ENCODE results near the gene STAT5A. TPM values are rescaled to one million over a fixed set of nuclear protein-coding genes. Genes with fewer than 3 reads are reported as not detected.
A peak's percentile ranks its signal among the peaks of the same experiment; 100 is the strongest.

Gene STAT5A
- total and polyA plus RNA-seq, 7 donors, result 8.1 to 31.5 (median 17.3) TPM

GRCh38 chr17:42347606-42348005 is 59.3 kb downstream of the STAT5A start:
- WGBS, 3 donors, result 68 to 87% (median 68%) methylated on average over 3 of the region's 3 CpGs
- no peak for DNase-seq
- Histone ChIP-seq H3K27ac (peak overlapping the region; percentile 57), H3K4me1 (peaks cover 29% of the 10 kb centered on the region), H3K4me3 (no peak overlapping the region), H3K9me3 (no peaks in the 10 kb centered on the region), H3K27me3 (ENCODE audit: insufficient read depth in 3 of 3, low read length in 2 of 3) (no peaks in the 10 kb centered on the region), H3K36me3 (ENCODE audit: insufficient read depth in 1 of 2, low read depth in 1 of 2) (peaks cover 7 to 42% of the 10 kb centered on the region in 2 donors)
- intact Hi-C loops (cut with DNase I), result no loop called here
- ATAC-seq, result peak; percentile 22 to 56 (median 40)
- no peak for TF ChIP-seq CTCF (IDR thresholded peaks at IDR 0.05)

- no peaks in the 10 kb centered on the region for H3K9me3 ChIP-seq
- intact Hi-C loops (cut with DNase I), result no loop called here
- H3K27me3 ChIP-seq (ENCODE audit: insufficient read depth in 3 of 3, low read length in 2 of 3), result no peaks in the 10 kb centered on the region
- no peak for TF ChIP-seq CTCF (IDR thresholded peaks at IDR 0.05)
- no peak overlapping the region for H3K27ac ChIP-seq
- 95 to 97% (median 96%) methylated on average over 3 of the region's 3 CpGs for WGBS, 3 donors
- DNase-seq (no peak), ATAC-seq (no peak)
- no peak overlapping the region for H3K4me3 ChIP-seq
- H3K36me3 ChIP-seq (ENCODE audit: insufficient read depth in 1 of 2, low read depth in 1 of 2), result peaks cover 6 to 37% of the 10 kb centered on the region in 2 donors
- H3K4me1 ChIP-seq, result peaks cover 29% of the 10 kb centered on the region
Observed at GRCh38 chr17:42348104-42348503, 59.8 kb downstream of the STAT5A start.

- DNase-seq, result no peak
- no peak for TF ChIP-seq CTCF (IDR thresholded peaks at IDR 0.05)
- Histone ChIP-seq H3K4me3 (no peak overlapping the region), H3K27me3 (ENCODE audit: insufficient read depth in 3 of 3, low read length in 2 of 3) (no peaks in the 10 kb centered on the region), H3K27ac (no peak overlapping the region), H3K9me3 (no peaks in the 10 kb centered on the region), H3K4me1 (peaks cover 36% of the 10 kb centered on the region), H3K36me3 (ENCODE audit: insufficient read depth in 1 of 2, low read depth in 1 of 2) (no peaks in the 10 kb centered on the region)
- ATAC-seq, result no peak
- 63 to 67% (median 66%) methylated on average over 3 of the region's 3 CpGs for WGBS, 3 donors
- intact Hi-C loops (cut with DNase I), result no loop called here
Observed at GRCh38 chr17:42354956-42355843, 66.9 kb downstream of the STAT5A start.

- 68 to 87% (median 86%) methylated on average over 1 of the region's 1 CpG for WGBS, 3 donors
- Histone ChIP-seq H3K4me3 (no peak overlapping the region), H3K27ac (no peak overlapping the region), H3K36me3 (ENCODE audit: insufficient read depth in 1 of 2, low read depth in 1 of 2) (no peaks in the 10 kb centered on the region), H3K27me3 (ENCODE audit: insufficient read depth in 3 of 3, low read length in 2 of 3) (no peaks in the 10 kb centered on the region), H3K9me3 (no peaks in the 10 kb centered on the region), H3K4me1 (peaks cover 59% of the 10 kb centered on the region)
- ATAC-seq (no peak), DNase-seq (no peak)
- intact Hi-C loops (cut with DNase I), result no loop called here
- no peak for TF ChIP-seq CTCF (IDR thresholded peaks at IDR 0.05)
Observed at GRCh38 chr17:42358434-42358833, 70.1 kb downstream of the STAT5A start.
